ENCODE measurements around the gene RUBCN.

RUBCN gene

DNA sequence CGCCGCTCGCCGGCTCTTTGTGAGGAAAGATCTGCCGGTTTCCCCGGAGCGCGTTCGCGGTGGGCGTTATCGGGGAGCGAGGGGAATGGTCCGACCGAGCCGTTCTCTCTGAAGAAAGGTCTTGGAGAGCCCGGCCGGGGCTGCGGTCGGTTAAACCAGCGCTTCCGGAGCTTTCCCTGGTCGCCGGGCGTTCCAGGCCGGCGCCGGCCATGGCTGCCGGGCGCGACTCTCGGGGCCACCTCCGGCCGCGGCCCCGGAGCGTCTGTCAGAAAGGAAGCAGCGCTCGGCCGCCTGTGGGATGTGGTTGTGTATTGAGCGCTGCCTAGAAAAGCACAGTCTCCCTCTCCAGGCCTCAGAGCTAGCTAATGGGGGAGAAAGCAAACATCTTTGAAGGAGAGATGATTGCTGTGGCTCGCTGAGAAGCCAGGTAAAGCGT lies 13.7 kb upstream of the RUBCN start:
- Histone ChIP-seq H4K8ac (ENCODE audit: low read depth, low read length) (no peak overlapping the region), H3K56ac (ENCODE audit: low read length) (peak overlapping the region; percentile 89), H3K36me3 (ENCODE audit: control insufficient read depth, insufficient read depth, low read length) (no peaks in the 10 kb centered on the region), H3K79me2 (ENCODE audit: control insufficient read depth, insufficient read depth, low read length) (peaks cover 5% of the 10 kb centered on the region), H3K9ac (ENCODE audit: low read length) (peak overlapping the region; percentile 80), H3K27me3 (ENCODE audit: insufficient read depth, low read length, poor library complexity) (no peaks in the 10 kb centered on the region), H2BK15ac (replicated peaks; ENCODE audit: low read depth) (no peak overlapping the region), H2BK120ac (ENCODE audit: low read depth, low read length) (no peak overlapping the region), H3K4me2 (ENCODE audit: low read length) (peak overlapping the region; percentile 98), H3K4me1 (ENCODE audit: control insufficient read depth, low read depth, low read length) (no peaks in the 10 kb centered on the region), H2BK5ac (ENCODE audit: low read length) (no peak overlapping the region), H3K79me1 (ENCODE audit: low read length) (peaks cover 2% of the 10 kb centered on the region), H3K23ac (ENCODE audit: low read length) (peak overlapping the region; percentile 49), H3K27ac (ENCODE audit: low read depth, low read length) (peak overlapping the region; percentile 85), H3K4ac (ENCODE audit: low read depth, low read length) (peak overlapping the region; percentile 82), H3K4me3 (ENCODE audit: low read length) (peak overlapping the region; percentile 40), H4K5ac (ENCODE audit: low read length) (no peak overlapping the region), H3K18ac (ENCODE audit: low read length) (peak overlapping the region; percentile 88), H2AK5ac (ENCODE audit: low read length) (no peak overlapping the region)
- no CpG with 5 or more reads among the region's 43 CpGs for WGBS (ENCODE audit: extremely low coverage, insufficient coverage, low lambda C conversion rate)
- DNase-seq, result peak; percentile 86

DNA sequence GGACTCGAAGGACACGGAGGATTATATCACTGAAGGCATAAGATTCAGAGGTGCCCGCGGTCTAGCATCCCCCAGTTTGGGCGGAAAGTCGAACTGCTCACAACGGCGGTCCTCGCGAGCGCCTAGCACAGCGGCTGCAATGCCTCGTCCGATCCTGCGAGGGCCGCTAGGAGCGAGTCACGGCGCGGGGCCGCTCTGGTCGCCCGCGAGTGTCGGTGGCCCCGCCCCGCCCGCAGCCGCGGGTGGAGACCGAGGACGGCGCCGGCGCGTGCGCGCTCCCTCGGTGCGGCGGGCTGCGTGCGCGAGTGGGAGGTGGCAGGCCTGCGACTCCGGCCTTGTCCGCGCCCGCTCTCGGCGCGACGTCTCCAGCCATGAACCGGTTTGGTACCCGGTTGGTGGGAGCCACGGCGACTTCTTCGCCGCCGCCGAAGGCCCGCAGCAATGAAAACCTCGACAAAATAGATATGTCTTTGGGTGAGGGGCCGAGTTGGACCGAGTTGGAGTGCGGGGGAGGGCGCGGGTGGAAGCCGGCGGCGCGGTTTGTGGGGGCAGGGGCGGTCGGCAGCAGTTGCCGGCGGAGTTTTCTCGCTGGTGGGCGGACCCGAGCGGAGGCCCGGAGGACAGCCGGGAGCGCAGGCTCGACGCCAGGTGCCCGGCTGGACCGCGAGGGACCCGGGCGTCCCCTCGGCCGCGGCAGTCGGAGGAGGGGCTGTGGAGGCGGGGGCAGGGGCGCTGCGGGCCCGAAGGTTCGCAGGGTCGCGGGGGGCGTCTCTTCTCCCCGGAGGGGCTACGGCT lies 13.1 kb upstream of the RUBCN start, which contains the start of gene FYTTD1:
TSS of gene FYTTD1 (plus strand) at position 283 of the 795 bp plus-strand sequence. CDS start at position 372, 89 bp downstream.
- H3K4me1 ChIP-seq (ENCODE audit: control insufficient read depth, low read depth, low read length), result no peaks in the 10 kb centered on the region
- WGBS (ENCODE audit: extremely low coverage, insufficient coverage, low lambda C conversion rate), result no CpG with 5 or more reads among the region's 104 CpGs
- H3K18ac ChIP-seq (ENCODE audit: low read length), result peak within 1 kb of the TSS; percentile 88
- peaks cover 2% of the 10 kb centered on the region for H3K79me1 ChIP-seq (ENCODE audit: low read length)
- no peak within 1 kb of the TSS for H4K5ac ChIP-seq (ENCODE audit: low read length)
- H3K79me2 ChIP-seq (ENCODE audit: control insufficient read depth, insufficient read depth, low read length), result peaks cover 5% of the 10 kb centered on the region
- no peak within 1 kb of the TSS for H2BK15ac ChIP-seq (replicated peaks; ENCODE audit: low read depth)
- H2BK120ac ChIP-seq (ENCODE audit: low read depth, low read length), result no peak within 1 kb of the TSS
- H2BK5ac ChIP-seq (ENCODE audit: low read length), result no peak within 1 kb of the TSS
- peak within 1 kb of the TSS; percentile 85 for H3K27ac ChIP-seq (ENCODE audit: low read depth, low read length)
- H2AK5ac ChIP-seq (ENCODE audit: low read length), result no peak within 1 kb of the TSS
- H3K36me3 ChIP-seq (ENCODE audit: control insufficient read depth, insufficient read depth, low read length), result no peaks in the 10 kb centered on the region
- H3K4me2 ChIP-seq (ENCODE audit: low read length), result peak within 1 kb of the TSS; percentile 98
- peak within 1 kb of the TSS; percentile 40 for H3K4me3 ChIP-seq (ENCODE audit: low read length)
- no peak within 1 kb of the TSS for H4K8ac ChIP-seq (ENCODE audit: low read depth, low read length)
- H3K23ac ChIP-seq (ENCODE audit: low read length), result peak within 1 kb of the TSS; percentile 49
- peak within 1 kb of the TSS; percentile 89 for H3K56ac ChIP-seq (ENCODE audit: low read length)
- DNase-seq, result peak; percentile 75
- H3K4ac ChIP-seq (ENCODE audit: low read depth, low read length), result peak within 1 kb of the TSS; percentile 82
- H3K9ac ChIP-seq (ENCODE audit: low read length), result peak within 1 kb of the TSS; percentile 80
- no peaks in the 10 kb centered on the region for H3K27me3 ChIP-seq (ENCODE audit: insufficient read depth, low read length, poor library complexity)

DNA sequence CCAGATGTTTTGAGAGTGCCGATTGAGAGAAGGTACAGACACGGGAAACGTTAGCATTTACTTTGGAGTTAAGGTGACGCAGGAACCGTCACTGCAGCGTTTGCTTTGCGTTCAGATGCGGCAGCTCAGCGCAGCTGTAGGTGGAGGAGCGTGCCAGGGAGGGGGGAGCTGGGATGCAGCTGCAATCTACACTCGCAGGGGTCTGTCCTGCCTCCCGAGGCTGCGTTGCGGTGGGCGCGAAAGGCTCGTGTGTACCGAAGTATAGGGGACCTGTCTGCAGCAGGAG lies 12.6 kb upstream of the RUBCN start:
- H4K8ac ChIP-seq (ENCODE audit: low read depth, low read length), result no peak overlapping the region
- no peak overlapping the region for H3K27ac ChIP-seq (ENCODE audit: low read depth, low read length)
- H2BK120ac ChIP-seq (ENCODE audit: low read depth, low read length), result no peak overlapping the region
- H3K36me3 ChIP-seq (ENCODE audit: control insufficient read depth, insufficient read depth, low read length), result no peaks in the 10 kb centered on the region
- no peak overlapping the region for H3K23ac ChIP-seq (ENCODE audit: low read length)
- no peaks in the 10 kb centered on the region for H3K27me3 ChIP-seq (ENCODE audit: insufficient read depth, low read length, poor library complexity)
- H3K56ac ChIP-seq (ENCODE audit: low read length), result peak overlapping the region; percentile 89
- no peaks in the 10 kb centered on the region for H3K4me1 ChIP-seq (ENCODE audit: control insufficient read depth, low read depth, low read length)
- H2BK5ac ChIP-seq (ENCODE audit: low read length), result no peak overlapping the region
- H4K5ac ChIP-seq (ENCODE audit: low read length), result no peak overlapping the region
- peak overlapping the region; percentile 98 for H3K4me2 ChIP-seq (ENCODE audit: low read length)
- peak overlapping the region; percentile 80 for H3K9ac ChIP-seq (ENCODE audit: low read length)
- no peak overlapping the region for H3K4ac ChIP-seq (ENCODE audit: low read depth, low read length)
- peaks cover 3% of the 10 kb centered on the region for H3K79me2 ChIP-seq (ENCODE audit: control insufficient read depth, insufficient read depth, low read length)
- H3K79me1 ChIP-seq (ENCODE audit: low read length), result peaks cover 2% of the 10 kb centered on the region
- DNase-seq, result peak; percentile 65
- no peak overlapping the region for H3K18ac ChIP-seq (ENCODE audit: low read length)
- no peak overlapping the region for H2AK5ac ChIP-seq (ENCODE audit: low read length)
- no CpG with 5 or more reads among the region's 18 CpGs for WGBS (ENCODE audit: extremely low coverage, insufficient coverage, low lambda C conversion rate)
- H3K4me3 ChIP-seq (ENCODE audit: low read length), result peak overlapping the region; percentile 40
- no peak overlapping the region for H2BK15ac ChIP-seq (replicated peaks; ENCODE audit: low read depth)

DNA sequence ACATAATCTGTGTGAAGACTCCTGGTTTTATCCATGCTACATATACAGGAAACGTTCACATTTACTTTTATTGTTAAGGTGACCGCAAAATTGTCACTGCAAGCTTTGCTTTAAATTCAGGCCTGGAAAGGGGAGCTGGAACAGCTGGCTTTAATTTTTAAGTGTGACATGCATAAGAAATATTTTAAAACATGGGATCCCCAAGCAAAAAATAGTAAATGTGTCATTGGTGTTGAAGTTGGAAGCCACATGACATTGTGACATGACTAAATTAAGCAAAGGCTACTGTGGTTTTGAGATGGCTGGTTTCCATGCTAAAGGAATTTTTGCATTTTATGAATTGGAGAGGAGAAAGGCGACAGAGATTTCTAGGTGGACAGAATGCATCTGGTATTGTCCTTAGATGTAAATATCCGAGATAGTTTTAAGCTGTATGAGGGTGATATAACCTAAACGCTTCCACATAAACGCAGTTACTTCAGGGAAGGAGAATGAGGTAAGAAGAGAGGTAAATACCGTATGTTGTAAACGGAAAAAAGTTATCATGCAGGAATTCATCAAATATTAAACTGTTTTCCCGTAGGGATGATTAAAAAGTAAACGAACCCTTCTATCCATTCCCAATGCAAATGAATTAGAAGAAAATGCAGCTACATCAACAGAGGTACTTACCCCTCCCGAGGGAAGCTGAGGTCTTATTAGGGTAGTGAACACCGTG lies 12.1 kb upstream of the RUBCN start:
- Histone ChIP-seq H3K9ac (ENCODE audit: low read length) (peak overlapping the region; percentile 80), H4K8ac (ENCODE audit: low read depth, low read length) (no peak overlapping the region), H3K79me1 (ENCODE audit: low read length) (peaks cover 2% of the 10 kb centered on the region), H3K4me2 (ENCODE audit: low read length) (peak overlapping the region; percentile 98), H2BK15ac (replicated peaks; ENCODE audit: low read depth) (no peak overlapping the region), H3K27ac (ENCODE audit: low read depth, low read length) (no peak overlapping the region), H3K27me3 (ENCODE audit: insufficient read depth, low read length, poor library complexity) (no peaks in the 10 kb centered on the region), H3K36me3 (ENCODE audit: control insufficient read depth, insufficient read depth, low read length) (no peaks in the 10 kb centered on the region), H3K4me3 (ENCODE audit: low read length) (peak overlapping the region; percentile 40), H2BK5ac (ENCODE audit: low read length) (no peak overlapping the region), H3K4me1 (ENCODE audit: control insufficient read depth, low read depth, low read length) (no peaks in the 10 kb centered on the region), H2AK5ac (ENCODE audit: low read length) (no peak overlapping the region), H3K4ac (ENCODE audit: low read depth, low read length) (no peak overlapping the region), H4K5ac (ENCODE audit: low read length) (no peak overlapping the region), H3K56ac (ENCODE audit: low read length) (peak overlapping the region; percentile 89), H3K79me2 (ENCODE audit: control insufficient read depth, insufficient read depth, low read length) (peaks cover 3% of the 10 kb centered on the region), H2BK120ac (ENCODE audit: low read depth, low read length) (no peak overlapping the region), H3K18ac (ENCODE audit: low read length) (no peak overlapping the region), H3K23ac (ENCODE audit: low read length) (no peak overlapping the region)
- no peak for DNase-seq
- WGBS (ENCODE audit: extremely low coverage, insufficient coverage, low lambda C conversion rate), result no CpG with 5 or more reads among the region's 12 CpGs

DNA sequence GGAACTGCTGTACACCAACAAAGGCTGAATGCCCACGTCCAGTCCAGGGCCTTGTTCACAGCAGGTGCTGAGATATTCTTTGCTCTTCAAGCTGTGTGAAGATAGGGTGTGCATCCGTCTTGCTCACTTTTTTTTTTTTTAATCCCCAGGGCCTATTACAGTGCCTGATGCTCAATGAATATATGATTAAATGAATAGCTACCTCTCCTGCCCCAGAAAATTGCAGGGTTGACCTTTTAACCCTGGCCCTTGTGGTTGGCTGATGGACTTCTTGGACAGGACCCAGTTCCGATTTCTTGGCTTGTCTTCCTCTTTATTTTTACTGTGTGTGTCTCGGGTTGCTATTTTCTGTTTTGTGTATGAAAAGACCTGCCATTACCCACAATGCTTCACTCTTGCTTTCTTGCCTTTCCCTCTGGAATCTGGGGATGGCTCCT lies 10.1 kb upstream of the RUBCN start:
- Histone ChIP-seq H3K27ac (ENCODE audit: low read depth, low read length) (no peak overlapping the region), H4K8ac (ENCODE audit: low read depth, low read length) (no peak overlapping the region), H2BK15ac (replicated peaks; ENCODE audit: low read depth) (no peak overlapping the region), H3K18ac (ENCODE audit: low read length) (no peak overlapping the region), H3K27me3 (ENCODE audit: insufficient read depth, low read length, poor library complexity) (no peaks in the 10 kb centered on the region), H3K23ac (ENCODE audit: low read length) (no peak overlapping the region), H3K56ac (ENCODE audit: low read length) (no peak overlapping the region), H2BK5ac (ENCODE audit: low read length) (no peak overlapping the region), H3K4me2 (ENCODE audit: low read length) (no peak overlapping the region), H3K79me2 (ENCODE audit: control insufficient read depth, insufficient read depth, low read length) (no peaks in the 10 kb centered on the region), H3K4ac (ENCODE audit: low read depth, low read length) (no peak overlapping the region), H3K4me3 (ENCODE audit: low read length) (no peak overlapping the region), H2AK5ac (ENCODE audit: low read length) (no peak overlapping the region), H3K79me1 (ENCODE audit: low read length) (no peaks in the 10 kb centered on the region), H4K5ac (ENCODE audit: low read length) (no peak overlapping the region), H2BK120ac (ENCODE audit: low read depth, low read length) (no peak overlapping the region), H3K9ac (ENCODE audit: low read length) (no peak overlapping the region), H3K4me1 (ENCODE audit: control insufficient read depth, low read depth, low read length) (no peaks in the 10 kb centered on the region), H3K36me3 (ENCODE audit: control insufficient read depth, insufficient read depth, low read length) (no peaks in the 10 kb centered on the region)
- WGBS (ENCODE audit: extremely low coverage, insufficient coverage, low lambda C conversion rate), result no CpG with 5 or more reads among the region's 4 CpGs
- no peak for DNase-seq
